ENCODE data around the gene TRIM44.

DNA sequence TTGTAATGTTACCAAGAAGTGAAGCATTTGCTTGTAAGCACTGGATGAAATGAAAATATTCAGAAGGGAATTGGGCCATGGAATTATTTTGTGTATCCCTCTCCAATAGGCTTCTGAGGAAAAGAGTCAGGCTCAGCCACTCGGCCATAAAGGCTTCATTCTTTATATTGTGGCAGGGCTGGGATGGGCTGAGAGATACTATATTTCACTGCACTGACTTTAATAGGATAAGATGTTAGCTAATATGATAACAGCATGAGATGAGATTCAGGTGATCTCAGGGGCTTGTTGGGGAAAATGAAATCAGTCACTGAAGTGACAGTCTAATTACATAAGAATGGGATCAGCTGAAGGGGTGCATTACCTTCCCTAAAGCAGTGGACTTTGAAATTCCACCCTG, 7.3 kb upstream of the TRIM44 start:
- TF ChIP-seq, protein P1, sequence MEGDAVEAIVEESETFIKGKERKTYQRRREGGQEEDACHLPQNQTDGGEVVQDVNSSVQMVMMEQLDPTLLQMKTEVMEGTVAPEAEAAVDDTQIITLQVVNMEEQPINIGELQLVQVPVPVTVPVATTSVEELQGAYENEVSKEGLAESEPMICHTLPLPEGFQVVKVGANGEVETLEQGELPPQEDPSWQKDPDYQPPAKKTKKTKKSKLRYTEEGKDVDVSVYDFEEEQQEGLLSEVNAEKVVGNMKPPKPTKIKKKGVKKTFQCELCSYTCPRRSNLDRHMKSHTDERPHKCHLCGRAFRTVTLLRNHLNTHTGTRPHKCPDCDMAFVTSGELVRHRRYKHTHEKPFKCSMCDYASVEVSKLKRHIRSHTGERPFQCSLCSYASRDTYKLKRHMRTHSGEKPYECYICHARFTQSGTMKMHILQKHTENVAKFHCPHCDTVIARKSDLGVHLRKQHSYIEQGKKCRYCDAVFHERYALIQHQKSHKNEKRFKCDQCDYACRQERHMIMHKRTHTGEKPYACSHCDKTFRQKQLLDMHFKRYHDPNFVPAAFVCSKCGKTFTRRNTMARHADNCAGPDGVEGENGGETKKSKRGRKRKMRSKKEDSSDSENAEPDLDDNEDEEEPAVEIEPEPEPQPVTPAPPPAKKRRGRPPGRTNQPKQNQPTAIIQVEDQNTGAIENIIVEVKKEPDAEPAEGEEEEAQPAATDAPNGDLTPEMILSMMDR (IDR thresholded peaks at IDR 0.05; ENCODE audit: insufficient read depth, low read length, poor library complexity, severe bottlenecking) = no peak
- TF ChIP-seq EZH2phosphoT487 (conservative IDR thresholded peaks at IDR 0.05; ENCODE audit: low read length) = no peak

Measured in SU-DHL-6 (cell line).